SK-N-MC (cell line): ENCODE measurements around the gene CDKN1A.

Experiments used
- EZH2 ChIP-seq: fragments of 200-600 bp; sonication (generic); IDR thresholded peaks from one replicate; pipeline ENCODE4 v1.6.1; 2017; ENCODE audit warnings: antibody characterized with exemption
- FOXP2 ChIP-seq: optimal IDR thresholded peaks from 2 replicates; pipeline ENCODE3; 2011; ENCODE audit warnings: mild to moderate bottlenecking, moderate library complexity; ENCODE audit not compliant: insufficient read depth; ENCODE audit errors: extremely low read length, control extremely low read depth
- POLR2AphosphoS5 ChIP-seq: IDR thresholded peaks from 2 replicates; pipeline ENCODE4 v1.6.1; 2012; ENCODE audit warnings: mild to moderate bottlenecking, low read depth, low read length, borderline replicate concordance

- TF ChIP-seq EZH2 (no peak), POLR2AphosphoS5 (no peak), FOXP2 (no peak)
These were observed 27.6 kb upstream of the CDKN1A start for GRCh38 chr6:36650848-36651478.
